B cell (primary cell): ENCODE results near the gene ZCRB1. TPM values are rescaled to one million over a fixed set of nuclear protein-coding genes. Genes with fewer than 3 reads are reported as not detected.

Experiments
- ATAC-seq: fragments of 200-7000 bp; cut with Tn5 transposase; one replicate; pipeline ENCODE4 v1.10.0; 2021; ENCODE audit warnings: low read depth, mild to moderate bottlenecking, moderate number of reproducible peaks, moderate library complexity
- CTCF ChIA-PET: fragments of 350-600 bp; sonication (Branson Sonifier 250); formaldehyde crosslinking; loops from one replicate; lab custom pipeline; 2021; ENCODE audit warnings: antibody characterized with exemption, inconsistent platforms; lab: Charles Lee
- POLR2A ChIA-PET: fragments of 350-600 bp; sonication (Branson Sonifier 250); formaldehyde crosslinking; loops from one replicate; lab custom pipeline; 2021; ENCODE audit warnings: antibody characterized with exemption; lab: Charles Lee
- DNase-seq: peaks from one replicate; pipeline ENCODE4 v3.0.0; 2013
- H2AFZ ChIP-seq: 2 replicates; pipeline ENCODE4 v1.6.1; 2012; ENCODE audit warnings: mild to moderate bottlenecking, low read depth, low read length; ENCODE audit not compliant: insufficient read depth, poor library complexity, severe bottlenecking
- H3K27ac ChIP-seq, 2 donors: 1 replicate in 1 of 2; 2 replicates in 1 of 2; pipeline ENCODE4 v1.5.1; 2012 to 2013; ENCODE audit warnings: low read length in 2 of 2, mild to moderate bottlenecking in 2 of 2, moderate library complexity in 1 of 2
- H3K27me3 ChIP-seq, 4 experiments: fragments of 200-600 bp in 1 of 4; sonication (generic) in 1 of 4; replicated peaks in 1 of 4; 1 replicate in 2 of 4; 2 replicates in 2 of 4; pipeline versions ENCODE4 v1.6.1 to v1.7.0; 2013 to 2016; ENCODE audit warnings: low read length in 3 of 4, mild to moderate bottlenecking in 2 of 4, mixed read lengths in 1 of 4, moderate library complexity in 1 of 4; ENCODE audit not compliant: insufficient read depth in 4 of 4, control insufficient read depth in 3 of 4; ENCODE audit errors: control extremely low read depth in 1 of 4
- H3K36me3 ChIP-seq, 2 experiments: replicated peaks in 1 of 2; 1 replicate in 1 of 2; 2 replicates in 1 of 2; pipeline versions ENCODE4 v1.6.1 to v1.7.1; 2013; ENCODE audit warnings: low read length in 1 of 2; ENCODE audit not compliant: insufficient read depth in 2 of 2, control insufficient read depth in 1 of 2; ENCODE audit errors: control extremely low read depth in 1 of 2, extremely low read depth in 1 of 2
- H3K4me1 ChIP-seq, 2 donors: fragments of 200-600 bp in 1 of 2; sonication (generic) in 1 of 2; 1 replicate in 1 of 2; 2 replicates in 1 of 2; pipeline versions ENCODE4 v1.5.1 to v1.6.1; 2013 to 2017; ENCODE audit warnings: low read length in 2 of 2; ENCODE audit not compliant: control insufficient read depth in 2 of 2, insufficient read depth in 2 of 2
- H3K4me2 ChIP-seq: replicated peaks from 2 replicates; pipeline ENCODE3; 2012; ENCODE audit warnings: mild to moderate bottlenecking, low read depth, low read length; ENCODE audit not compliant: poor library complexity, severe bottlenecking
- H3K4me3 ChIP-seq, 5 experiments: fragments of 200-600 bp in 1 of 5; sonication (generic) in 1 of 5; 1 replicate in 3 of 5; 2 replicates in 2 of 5; pipeline versions ENCODE4 v1.5.1 to v1.7.0; 2011 to 2016; ENCODE audit warnings: low read length in 4 of 5, mild to moderate bottlenecking in 4 of 5, low read depth in 2 of 5, control low read depth in 1 of 5, moderate library complexity in 1 of 5; ENCODE audit not compliant: insufficient read depth in 1 of 5; ENCODE audit errors: control extremely low read depth in 1 of 5, extremely low read depth in 1 of 5
- H3K79me2 ChIP-seq: fragments of 200-600 bp; sonication (generic); one replicate; pipeline ENCODE4 v1.6.0; 2016; ENCODE audit warnings: low read length; ENCODE audit not compliant: control insufficient read depth, insufficient read depth
- H3K9ac ChIP-seq: fragments of 200-600 bp; sonication (generic); 2 replicates; pipeline ENCODE4 v1.6.1; 2017; ENCODE audit warnings: mild to moderate bottlenecking, low read length, moderate library complexity
- H3K9me3 ChIP-seq, 3 donors: one replicate each; pipeline versions ENCODE4 v1.6.1 to v1.7.1; 2013; ENCODE audit warnings: low read length in 2 of 3; ENCODE audit not compliant: control insufficient read depth in 2 of 3, insufficient read depth in 1 of 3; ENCODE audit errors: control extremely low read depth in 1 of 3
- H4K20me1 ChIP-seq: 2 replicates; pipeline ENCODE4 v1.6.0; 2012; ENCODE audit warnings: mild to moderate bottlenecking, low read length; ENCODE audit not compliant: insufficient read depth, control insufficient read depth, poor library complexity, severe bottlenecking
- H3K27ac Mint-ChIP-seq: one replicate; pipeline ENCODE4 v1.8.0; 2021; ENCODE audit warnings: mixed read lengths
- H3K27me3 Mint-ChIP-seq: one replicate; pipeline ENCODE4 v1.8.0; 2021; ENCODE audit warnings: mixed read lengths
- H3K4me1 Mint-ChIP-seq: one replicate; pipeline ENCODE4 v1.8.0; 2021; ENCODE audit warnings: mixed read lengths
- H3K4me3 Mint-ChIP-seq: one replicate; pipeline ENCODE4 v1.8.0; 2021; ENCODE audit warnings: mixed read lengths
- H3K9me3 Mint-ChIP-seq: one replicate; pipeline ENCODE4 v1.8.0; 2022; ENCODE audit warnings: mixed read lengths; ENCODE audit not compliant: insufficient read depth
- EZH2 ChIP-seq: IDR thresholded peaks from 2 replicates; pipeline ENCODE4 v1.6.1; 2012; ENCODE audit warnings: borderline replicate concordance, low read depth, mild to moderate bottlenecking, moderate library complexity, low read length; ENCODE audit not compliant: insufficient read depth, poor library complexity, severe bottlenecking
- WGBS: methylation state at CpG from one replicate; pipeline ENCODE4 v1.1.5; 2013; ENCODE audit warnings: missing lambda C conversion rate; ENCODE audit not compliant: insufficient coverage; 5-methylcytosine and 5-hydroxymethylcytosine counted together
- intact Hi-C: fragments of 100-400 bp; cut with micrococcal nuclease; formaldehyde crosslinking; loops from one replicate; pipeline ENCODE4 v1.10.0; 2022
- polyA plus RNA-seq: library from polyadenylated mRNA; depleted of rRNA; stranded (reverse); fragments of >200 nt; gene quantifications from 2 replicates; pipeline ENCODE4 v1.2.3, GENCODE V29; 2012
- total RNA-seq, 2 donors: library from RNA; stranded (reverse); fragments of 120-200 nt in 1 of 2; gene quantifications; 1 replicate in 1 of 2; 2 replicates in 1 of 2; pipeline versions ENCODE4 v1.2.3 to v1.2.4, GENCODE V29; 2013 to 2022
- TF ChIP-seq, protein P1 (sequence below): fragments of 200-600 bp; IDR thresholded peaks from one replicate; pipeline ENCODE4 v1.8.0; 2022; ENCODE audit warnings: antibody characterized with exemption, mild to moderate bottlenecking

Gene ZCRB1
- total and polyA plus RNA-seq, 2 donors (not counting 1 experiment from before 2014, with no cell fraction given) = 9.8 to 23.2 TPM

DNA sequence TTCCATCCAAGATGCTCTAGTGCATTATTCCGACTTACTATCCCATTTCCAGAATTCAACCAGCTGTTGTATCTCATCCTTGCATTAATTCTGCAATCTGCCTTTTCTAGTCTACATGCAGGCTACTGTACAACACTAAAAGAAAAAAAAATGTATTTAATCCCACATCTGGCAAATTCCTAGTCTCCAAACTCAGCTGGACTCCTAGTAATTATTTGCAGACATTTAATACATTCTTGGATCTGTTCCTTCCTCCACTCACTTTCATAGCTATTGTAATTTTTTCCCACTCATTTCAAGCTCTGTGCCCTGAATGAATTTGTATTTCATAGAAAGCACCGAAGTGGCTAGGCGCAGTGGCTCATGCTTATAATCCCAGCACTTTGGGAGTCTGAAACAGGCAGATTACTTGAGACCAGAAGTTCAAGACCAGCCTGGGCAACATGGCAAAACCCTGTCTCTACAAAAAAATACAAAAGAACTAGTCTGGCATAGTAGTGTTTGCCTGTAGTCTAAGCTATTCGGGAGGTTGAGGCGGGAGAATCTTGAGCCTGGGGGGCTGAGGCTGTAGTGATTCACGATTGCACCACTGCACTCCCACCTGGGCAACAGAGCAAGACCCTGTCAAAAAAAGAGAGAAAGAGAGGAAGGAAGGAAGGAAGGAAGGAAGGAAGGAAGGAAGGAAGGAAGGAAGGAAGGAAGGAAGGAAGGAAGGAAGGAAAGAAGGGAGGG, 48.3 kb downstream of the ZCRB1 start:
- no peak for TF ChIP-seq EZH2
- TF ChIP-seq, protein P1, sequence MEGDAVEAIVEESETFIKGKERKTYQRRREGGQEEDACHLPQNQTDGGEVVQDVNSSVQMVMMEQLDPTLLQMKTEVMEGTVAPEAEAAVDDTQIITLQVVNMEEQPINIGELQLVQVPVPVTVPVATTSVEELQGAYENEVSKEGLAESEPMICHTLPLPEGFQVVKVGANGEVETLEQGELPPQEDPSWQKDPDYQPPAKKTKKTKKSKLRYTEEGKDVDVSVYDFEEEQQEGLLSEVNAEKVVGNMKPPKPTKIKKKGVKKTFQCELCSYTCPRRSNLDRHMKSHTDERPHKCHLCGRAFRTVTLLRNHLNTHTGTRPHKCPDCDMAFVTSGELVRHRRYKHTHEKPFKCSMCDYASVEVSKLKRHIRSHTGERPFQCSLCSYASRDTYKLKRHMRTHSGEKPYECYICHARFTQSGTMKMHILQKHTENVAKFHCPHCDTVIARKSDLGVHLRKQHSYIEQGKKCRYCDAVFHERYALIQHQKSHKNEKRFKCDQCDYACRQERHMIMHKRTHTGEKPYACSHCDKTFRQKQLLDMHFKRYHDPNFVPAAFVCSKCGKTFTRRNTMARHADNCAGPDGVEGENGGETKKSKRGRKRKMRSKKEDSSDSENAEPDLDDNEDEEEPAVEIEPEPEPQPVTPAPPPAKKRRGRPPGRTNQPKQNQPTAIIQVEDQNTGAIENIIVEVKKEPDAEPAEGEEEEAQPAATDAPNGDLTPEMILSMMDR = no peak
- Mint-ChIP-seq H3K9me3 (peaks cover 2% of the 10 kb centered on the region), H3K4me1 (no peaks in the 10 kb centered on the region), H3K4me3 (no peak overlapping the region), H3K27me3 (peaks cover 18% of the 10 kb centered on the region), H3K27ac (no peak overlapping the region)
- Histone ChIP-seq H2AFZ (no peak overlapping the region), H3K9me3 (peaks cover 0 to 3% (median 0%) of the 10 kb centered on the region in 3 donors), H3K79me2 (no peaks in the 10 kb centered on the region), H3K27me3 (peaks cover 0 to 2% (median 0%) of the 10 kb centered on the region in 4 experiments), H3K9ac (no peak overlapping the region), H3K4me3 (no peak overlapping the region), H3K4me1 (no peaks in the 10 kb centered on the region), H4K20me1 (no peaks in the 10 kb centered on the region), H3K27ac (no peak overlapping the region), H3K36me3 (no peaks in the 10 kb centered on the region), H3K4me2 (no peak overlapping the region)
- ATAC-seq = no peak
- intact Hi-C loops = no loop called here
- CTCF ChIA-PET = interaction anchor here (1.4 kb wide), 1 partner anchor 54 kb away, joined by 3 read pairs; no protein-coding TSS in a partner anchor
- DNase-seq = no peak
- POLR2A ChIA-PET = no interaction called here
- WGBS = 89% methylated on average over 5 of the region's 6 CpGs

DNA sequence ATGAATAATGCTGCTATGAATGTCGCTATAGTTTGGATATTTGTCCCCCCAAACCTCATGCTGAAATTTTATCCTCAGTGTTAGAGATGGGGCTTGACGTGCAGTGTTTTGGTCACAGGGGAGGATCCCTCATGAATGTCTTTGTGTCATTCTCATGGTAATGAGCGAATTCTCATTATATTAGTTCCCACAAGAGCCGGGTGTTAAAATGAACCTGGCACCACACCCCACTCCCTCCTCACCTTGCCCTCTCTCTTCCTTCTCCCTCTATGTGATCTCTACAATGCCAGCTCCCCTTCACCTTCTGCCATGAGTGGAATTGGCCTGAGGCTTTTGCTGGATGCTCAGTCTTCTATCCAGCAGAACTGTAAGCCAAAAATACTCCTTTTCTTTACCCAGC, 50.4 kb downstream of the ZCRB1 start:
- no peaks in the 10 kb centered on the region for H4K20me1 ChIP-seq
- no peaks in the 10 kb centered on the region for H3K36me3 ChIP-seq
- H3K4me2 ChIP-seq = no peak overlapping the region
- peaks cover 0 to 4% (median 0%) of the 10 kb centered on the region in 3 donors for H3K9me3 ChIP-seq
- CTCF ChIA-PET = no interaction called here
- Mint-ChIP-seq H3K27ac (no peak overlapping the region), H3K27me3 (peaks cover 26% of the 10 kb centered on the region), H3K4me1 (no peaks in the 10 kb centered on the region), H3K4me3 (no peak overlapping the region), H3K9me3 (peaks cover 2% of the 10 kb centered on the region)
- H3K4me1 ChIP-seq = no peaks in the 10 kb centered on the region
- no peaks in the 10 kb centered on the region for H3K79me2 ChIP-seq
- H2AFZ ChIP-seq = no peak overlapping the region
- 90% methylated on average over 2 of the region's 4 CpGs for WGBS
- ATAC-seq (no peak), DNase-seq (no peak)
- H3K27me3 ChIP-seq = peaks cover 0 to 2% (median 0%) of the 10 kb centered on the region in 4 experiments
- no peak for TF ChIP-seq EZH2
- TF ChIP-seq, protein P1 = no peak
- intact Hi-C loops = no loop called here
- no peak overlapping the region for H3K27ac ChIP-seq
- H3K4me3 ChIP-seq = no peak overlapping the region
- POLR2A ChIA-PET = no interaction called here
- no peak overlapping the region for H3K9ac ChIP-seq
